Activated CD8-positive, alpha-beta T cell treated with anti-CD3 and anti-CD28 coated beads for 36 hours (primary cell): ENCODE results near the gene MFSD1. TPM values are rescaled to one million over a fixed set of nuclear protein-coding genes. Genes with fewer than 3 reads are reported as not detected.

Experiments
- ATAC-seq: fragments of 200-7000 bp; cut with Tn5 transposase; one replicate; pipeline ENCODE4 v1.10.0; 2021; ENCODE audit warnings: mild to moderate bottlenecking, moderate library complexity
- CTCF ChIA-PET: fragments of 350-600 bp; sonication (Branson Sonifier 250); formaldehyde crosslinking; loops from one replicate; lab custom pipeline; 2021; ENCODE audit warnings: antibody characterized with exemption; lab: Charles Lee
- POLR2A ChIA-PET: fragments of 350-600 bp; sonication (Branson Sonifier 250); formaldehyde crosslinking; loops from one replicate; lab custom pipeline; 2021; ENCODE audit warnings: antibody characterized with exemption; lab: Charles Lee
- DNase-seq: peaks from one replicate; pipeline ENCODE4 v3.0.0-alpha.2; 2020
- H3K27ac Mint-ChIP-seq: one replicate; pipeline ENCODE4 v1.8.0; 2021; ENCODE audit warnings: mild to moderate bottlenecking, mixed read lengths
- H3K27me3 Mint-ChIP-seq: one replicate; pipeline ENCODE4 v1.8.0; 2021; ENCODE audit warnings: mixed read lengths
- H3K36me3 Mint-ChIP-seq: one replicate; pipeline ENCODE4 v1.8.0; 2021; ENCODE audit warnings: low read depth, mixed read lengths
- H3K4me1 Mint-ChIP-seq: one replicate; pipeline ENCODE4 v1.8.0; 2021; ENCODE audit warnings: low read depth, mixed read lengths
- H3K4me3 Mint-ChIP-seq: one replicate; pipeline ENCODE4 v1.8.0; 2021; ENCODE audit warnings: mild to moderate bottlenecking, moderate library complexity, mixed read lengths
- H3K9me3 Mint-ChIP-seq: one replicate; pipeline ENCODE4 v1.8.0; 2021; ENCODE audit warnings: mixed read lengths
- intact Hi-C: fragments of 100-400 bp; cut with micrococcal nuclease; formaldehyde crosslinking; loops from one replicate; pipeline ENCODE4 v1.10.0; 2022
- total RNA-seq, 2 experiments: library from RNA; stranded (reverse); gene quantifications; one replicate each; pipeline ENCODE4 v1.2.3, GENCODE V29; 2021
- TF ChIP-seq, protein P1 (sequence below): fragments of 200-600 bp; IDR thresholded peaks from one replicate; pipeline ENCODE4 v1.8.0; 2022; ENCODE audit warnings: antibody characterized with exemption, mild to moderate bottlenecking

The MFSD1 gene
- total RNA-seq, 2 experiments from 2014 or later, result 9.2 to 9.7 TPM

DNA sequence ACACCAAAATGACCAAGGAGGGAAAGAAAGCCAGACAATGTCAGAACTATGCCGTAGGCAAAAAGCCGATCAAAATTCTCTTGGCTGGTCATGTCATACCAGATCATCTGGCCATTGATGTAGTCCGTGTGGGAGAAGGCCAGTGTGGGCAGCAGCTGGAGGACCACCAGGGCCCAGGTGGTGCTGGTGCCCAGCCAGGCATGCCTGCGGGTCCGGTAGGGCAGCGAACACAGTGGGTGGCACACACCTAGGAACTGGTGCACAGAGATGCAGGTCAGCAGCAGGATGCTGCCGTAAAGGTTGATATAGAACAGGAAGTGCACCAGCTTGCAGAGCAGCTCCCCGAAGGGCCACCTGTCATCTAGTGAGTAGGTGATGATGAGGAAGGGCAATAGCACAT lies 39.5 kb downstream of the MFSD1 start:
- intact Hi-C loops, result loop anchor here (10.0 kb wide), 1 partner anchor 963 kb away; no protein-coding TSS in a partner anchor
- CTCF ChIA-PET, result interaction anchor here (3.6 kb wide), 1 partner anchor 418 kb away, joined by 16 read pairs; no protein-coding TSS in a partner anchor
- no peak overlapping the region for H3K4me3 Mint-ChIP-seq

DNA sequence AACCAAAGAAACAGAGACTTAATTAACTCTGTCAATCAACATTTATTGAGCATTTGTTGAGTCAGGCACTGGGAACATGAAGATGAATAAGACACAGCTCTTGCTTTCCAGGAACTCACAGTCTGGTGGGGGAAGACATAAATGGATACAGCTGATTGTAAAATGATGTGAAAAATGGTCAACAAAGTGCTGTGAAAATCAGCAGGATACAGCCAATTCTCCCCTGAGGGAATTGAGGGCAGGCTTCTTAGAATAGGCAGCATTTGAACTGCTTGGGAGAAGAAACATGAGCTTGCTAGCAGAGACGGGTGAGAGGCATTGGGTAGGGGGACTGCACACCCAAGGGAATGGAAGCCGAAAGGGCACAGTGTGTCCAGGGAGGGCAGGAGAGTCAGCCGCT lies 41.1 kb downstream of the MFSD1 start:
- ChIA-PET POLR2A (no interaction called here), CTCF (interaction anchor here (3.6 to 5.6 kb wide), 2 partner anchors 416 to 417 kb away, joined by 16 to 106 read pairs; no protein-coding TSS in a partner anchor)
- intact Hi-C loops, result loop anchor here (10.0 kb wide), 1 partner anchor 962 kb away; no protein-coding TSS in a partner anchor
- H3K36me3 Mint-ChIP-seq, result no peaks in the 10 kb centered on the region
- H3K4me3 Mint-ChIP-seq, result no peak overlapping the region
- H3K9me3 Mint-ChIP-seq, result no peaks in the 10 kb centered on the region
- H3K4me1 Mint-ChIP-seq, result peaks cover 6% of the 10 kb centered on the region
- ATAC-seq (no peak), DNase-seq (no peak)
- no peaks in the 10 kb centered on the region for H3K27me3 Mint-ChIP-seq
- no peak overlapping the region for H3K27ac Mint-ChIP-seq
- TF ChIP-seq, protein P1, sequence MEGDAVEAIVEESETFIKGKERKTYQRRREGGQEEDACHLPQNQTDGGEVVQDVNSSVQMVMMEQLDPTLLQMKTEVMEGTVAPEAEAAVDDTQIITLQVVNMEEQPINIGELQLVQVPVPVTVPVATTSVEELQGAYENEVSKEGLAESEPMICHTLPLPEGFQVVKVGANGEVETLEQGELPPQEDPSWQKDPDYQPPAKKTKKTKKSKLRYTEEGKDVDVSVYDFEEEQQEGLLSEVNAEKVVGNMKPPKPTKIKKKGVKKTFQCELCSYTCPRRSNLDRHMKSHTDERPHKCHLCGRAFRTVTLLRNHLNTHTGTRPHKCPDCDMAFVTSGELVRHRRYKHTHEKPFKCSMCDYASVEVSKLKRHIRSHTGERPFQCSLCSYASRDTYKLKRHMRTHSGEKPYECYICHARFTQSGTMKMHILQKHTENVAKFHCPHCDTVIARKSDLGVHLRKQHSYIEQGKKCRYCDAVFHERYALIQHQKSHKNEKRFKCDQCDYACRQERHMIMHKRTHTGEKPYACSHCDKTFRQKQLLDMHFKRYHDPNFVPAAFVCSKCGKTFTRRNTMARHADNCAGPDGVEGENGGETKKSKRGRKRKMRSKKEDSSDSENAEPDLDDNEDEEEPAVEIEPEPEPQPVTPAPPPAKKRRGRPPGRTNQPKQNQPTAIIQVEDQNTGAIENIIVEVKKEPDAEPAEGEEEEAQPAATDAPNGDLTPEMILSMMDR, result no peak

More for the DNA sequence above, 39.5 kb downstream of the MFSD1 start:
- Mint-ChIP-seq H3K27me3 (no peaks in the 10 kb centered on the region), H3K27ac (no peak overlapping the region), H3K9me3 (no peaks in the 10 kb centered on the region), H3K36me3 (no peaks in the 10 kb centered on the region), H3K4me1 (no peaks in the 10 kb centered on the region)
- DNase-seq, result no peak
- TF ChIP-seq, protein P1, result no peak
- no peak for ATAC-seq
- POLR2A ChIA-PET, result no interaction called here

DNA sequence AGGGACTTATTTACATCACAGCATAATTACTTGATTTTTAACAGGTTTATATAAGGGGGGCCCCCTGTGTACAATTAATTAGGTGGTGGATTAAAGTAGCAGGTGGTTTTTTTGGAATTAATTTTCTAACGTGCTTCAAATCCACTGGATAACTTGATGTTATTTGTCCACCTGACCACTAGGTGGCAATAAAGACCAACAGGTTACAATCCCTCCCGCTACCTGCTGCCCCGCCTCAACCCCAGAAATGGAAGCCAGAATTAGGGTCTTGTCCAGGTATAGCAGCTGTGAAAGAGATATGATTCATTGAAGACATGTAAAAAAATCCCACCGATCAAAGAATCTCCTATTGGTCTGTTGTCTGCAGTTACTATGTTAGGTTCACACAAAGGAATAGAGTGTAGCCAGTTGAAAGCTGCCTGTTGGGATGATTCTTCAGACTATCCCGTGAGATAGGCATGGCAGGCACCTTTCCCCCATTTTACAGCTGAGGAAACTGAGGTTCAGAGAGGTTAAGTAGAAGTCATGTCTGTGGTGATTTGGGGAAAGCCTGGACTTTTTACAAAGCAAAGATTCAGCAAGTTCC lies 44.0 kb downstream of the MFSD1 start:
- POLR2A ChIA-PET, result no interaction called here
- CTCF ChIA-PET, result interaction anchor here (0.8 to 5.6 kb wide), 16 partner anchors 12 to 432 kb away, joined by 3 to 106 read pairs (median 5); no protein-coding TSS in a partner anchor
- no peak overlapping the region for H3K4me3 Mint-ChIP-seq
- DNase-seq (peak; percentile 48), ATAC-seq (peak; percentile 75)
- peaks cover 6% of the 10 kb centered on the region for H3K4me1 Mint-ChIP-seq
- H3K36me3 Mint-ChIP-seq, result no peaks in the 10 kb centered on the region
- no peaks in the 10 kb centered on the region for H3K27me3 Mint-ChIP-seq
- no peak overlapping the region for H3K27ac Mint-ChIP-seq
- intact Hi-C loops, result loop anchor here (1.0 to 10.0 kb wide), 2 partner anchors 414 to 959 kb away; no protein-coding TSS in a partner anchor
- TF ChIP-seq, protein P1, result peak; percentile 74
- no peaks in the 10 kb centered on the region for H3K9me3 Mint-ChIP-seq

DNA sequence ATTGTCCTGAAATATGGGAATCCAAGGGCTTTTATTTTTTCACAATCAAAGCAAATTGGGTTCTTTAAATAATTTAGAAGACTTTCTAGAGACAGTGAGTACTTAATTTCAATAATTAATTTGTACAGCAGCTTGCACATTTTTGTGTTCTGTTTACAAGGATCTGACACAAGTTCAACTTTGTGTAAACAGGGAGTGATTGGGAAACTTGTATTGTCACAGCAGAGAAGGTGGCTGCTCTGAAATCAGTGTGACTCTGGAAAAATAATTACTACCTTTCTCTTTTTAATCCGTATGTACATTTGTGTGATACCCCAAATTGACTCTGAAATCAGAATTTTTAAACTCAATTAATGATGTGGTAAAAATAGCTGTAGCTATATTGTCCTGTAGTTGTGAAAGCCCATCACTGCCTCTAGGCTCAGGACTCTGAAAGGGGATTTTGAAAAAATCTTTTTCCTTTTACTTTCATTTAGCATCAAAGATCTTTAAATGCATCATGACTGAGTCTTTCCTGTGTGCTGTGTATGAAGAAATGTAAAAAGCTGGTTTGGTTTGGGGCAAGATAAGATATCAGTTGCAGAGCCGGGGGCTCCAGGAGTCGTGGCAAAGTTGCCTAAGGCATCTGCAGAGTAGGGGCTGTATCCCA lies 45.1 kb downstream of the MFSD1 start:
- POLR2A ChIA-PET, result interaction anchor here (0.6 kb wide), 1 partner anchor 88 kb away, joined by 3 read pairs; no protein-coding TSS in a partner anchor
- Mint-ChIP-seq H3K27me3 (no peaks in the 10 kb centered on the region), H3K27ac (no peak overlapping the region), H3K36me3 (no peaks in the 10 kb centered on the region), H3K9me3 (no peaks in the 10 kb centered on the region), H3K4me1 (peaks cover 6% of the 10 kb centered on the region), H3K4me3 (no peak overlapping the region)
- DNase-seq, result no peak
- ATAC-seq, result peak; percentile 73
- CTCF ChIA-PET, result interaction anchor here (0.8 to 5.6 kb wide), 14 partner anchors 11 to 431 kb away, joined by 3 to 106 read pairs (median 6); no protein-coding TSS in a partner anchor
- intact Hi-C loops, result loop anchor here (10.0 kb wide), 1 partner anchor 958 kb away; no protein-coding TSS in a partner anchor
- TF ChIP-seq, protein P1, result no peak
